GM18868 (cell line): Measurements from ENCODE around the gene FGD3.
A peak's percentile ranks its signal among the peaks of the same experiment; 100 is the strongest.

Experiments
- ATAC-seq: cut with Tn5 transposase; IDR thresholded peaks from one replicate; pipeline ENCODE4 v1.9.1; 2021; ENCODE audit warnings: mild to moderate bottlenecking, moderate library complexity; ENCODE audit not compliant: unreplicated experiment

Gene FGD3

DNA sequence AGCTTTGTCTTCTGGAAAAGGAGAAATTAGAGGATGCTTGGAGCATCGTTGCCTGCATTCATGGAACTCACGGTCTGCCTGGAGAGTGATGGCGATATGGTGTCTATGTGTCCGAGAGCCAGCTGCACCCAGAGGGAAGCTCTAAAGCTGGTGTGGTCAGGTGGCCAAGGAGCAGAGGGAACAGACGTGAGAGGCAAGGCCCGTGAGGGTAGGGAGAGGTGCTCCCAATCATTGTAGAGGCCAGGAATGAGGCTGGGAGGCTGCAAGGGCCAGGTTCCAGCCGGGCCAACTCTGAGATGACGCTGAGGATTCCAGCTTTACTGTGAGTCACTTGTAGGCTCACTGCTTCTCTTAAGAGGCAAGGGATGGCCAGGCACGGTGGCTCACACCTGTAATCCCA, 7.6 kb downstream of the FGD3 start:
- ATAC-seq, result no peak

DNA sequence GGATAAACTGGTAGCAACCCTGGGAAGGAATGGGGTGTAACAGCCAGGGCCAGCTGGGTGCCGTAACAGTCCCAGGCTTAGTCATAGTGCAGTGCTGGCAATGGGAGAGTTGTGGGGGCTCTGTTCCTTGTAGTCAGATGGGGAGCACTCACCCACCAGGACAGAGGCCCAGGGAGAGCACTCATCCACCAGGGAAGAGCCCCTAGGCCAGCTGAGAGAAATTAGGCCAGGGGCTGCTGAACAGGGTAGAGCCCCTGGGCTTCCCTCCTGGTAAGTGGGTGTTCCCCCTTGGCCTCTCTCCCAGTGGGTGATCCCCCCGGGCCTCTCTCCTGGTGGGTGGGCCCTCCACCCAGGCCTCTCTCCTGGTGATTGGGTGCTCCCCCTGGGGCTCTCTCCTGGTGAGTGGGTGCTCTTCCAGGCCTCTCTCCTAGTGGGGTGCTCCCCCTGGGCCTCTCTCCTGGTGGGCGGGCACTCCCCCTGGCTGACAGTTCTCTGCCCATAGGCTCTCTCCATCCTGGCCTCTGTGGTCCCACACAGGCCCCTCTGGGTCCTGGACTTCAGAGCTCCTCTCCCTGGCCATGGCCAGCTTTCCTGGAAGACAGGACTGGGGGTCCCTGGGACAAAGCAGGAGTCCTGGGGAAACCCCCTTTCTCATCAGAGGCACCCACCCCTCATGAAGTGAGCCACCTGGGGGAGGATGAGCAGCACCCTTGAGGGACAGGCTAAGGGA, 13.4 kb downstream of the FGD3 start:
- ATAC-seq, result no peak

DNA sequence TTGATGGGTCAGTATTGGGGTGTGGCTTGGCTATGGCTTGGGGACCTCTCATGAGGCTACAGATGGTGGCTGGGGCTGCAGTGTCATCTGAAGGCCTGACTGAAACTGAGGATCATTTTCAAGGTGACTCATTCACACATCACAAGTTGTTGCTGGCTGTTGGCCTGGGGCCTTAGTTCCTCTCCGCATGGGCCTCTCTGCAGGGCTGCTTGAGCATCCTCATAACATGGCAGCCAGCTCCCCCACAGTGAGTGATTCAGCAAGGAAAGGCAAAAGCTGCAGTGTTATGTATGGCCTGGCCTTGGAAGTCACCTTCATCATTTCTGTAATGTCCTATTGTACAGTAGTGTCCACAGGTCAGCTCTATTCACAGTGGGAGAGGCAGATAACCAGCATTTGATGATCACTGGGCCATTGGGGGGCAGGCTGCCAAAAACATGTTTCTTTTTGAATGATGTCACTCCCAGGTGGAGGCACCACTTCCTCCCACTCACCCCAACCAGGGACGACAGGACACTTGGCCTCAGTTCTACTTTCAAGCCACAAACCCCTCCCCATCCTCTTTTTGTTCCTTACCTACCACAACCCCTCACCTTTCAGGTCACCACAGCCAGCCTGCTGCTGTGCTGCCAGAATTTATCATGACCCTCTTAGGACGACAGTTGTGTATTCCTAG, 14.4 kb downstream of the FGD3 start:
- ATAC-seq, result no peak

DNA sequence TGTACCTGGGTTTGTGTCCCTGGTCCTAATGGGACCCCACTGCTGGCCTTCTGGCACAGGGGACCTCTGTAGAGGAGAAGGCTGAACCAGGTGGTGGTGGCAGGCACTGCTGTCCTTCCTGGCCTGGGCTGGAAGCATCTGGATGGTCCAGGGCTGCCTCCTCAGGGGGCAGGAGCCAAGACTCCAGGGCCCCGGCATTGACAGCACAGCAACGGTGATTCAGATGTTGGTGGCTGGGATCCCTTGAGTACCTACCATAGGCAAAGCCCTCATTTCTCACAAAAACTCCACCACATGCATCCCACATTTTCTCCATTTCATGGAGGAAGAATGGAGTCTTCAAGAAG, 15.0 kb downstream of the FGD3 start:
- ATAC-seq, result no peak

DNA sequence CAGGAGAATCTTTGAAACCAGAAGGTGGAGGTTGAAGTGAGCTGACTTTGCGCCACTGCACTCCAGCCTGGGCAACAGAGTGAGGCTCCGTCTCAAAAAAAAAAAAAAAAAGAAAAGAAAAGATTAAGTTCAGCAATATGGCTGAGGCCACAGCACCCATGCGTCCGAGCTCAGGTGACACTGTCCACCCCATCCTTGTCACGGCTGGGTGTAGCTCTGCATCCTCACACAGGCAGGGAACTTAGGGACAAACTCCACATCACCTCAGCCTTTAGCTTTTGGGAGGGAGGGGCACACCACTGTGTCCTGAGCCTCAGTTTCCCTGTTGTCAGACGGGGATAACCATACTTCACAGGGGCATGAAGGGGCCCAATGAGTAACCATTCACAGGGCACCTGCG, 15.5 kb downstream of the FGD3 start:
- no peak for ATAC-seq

DNA sequence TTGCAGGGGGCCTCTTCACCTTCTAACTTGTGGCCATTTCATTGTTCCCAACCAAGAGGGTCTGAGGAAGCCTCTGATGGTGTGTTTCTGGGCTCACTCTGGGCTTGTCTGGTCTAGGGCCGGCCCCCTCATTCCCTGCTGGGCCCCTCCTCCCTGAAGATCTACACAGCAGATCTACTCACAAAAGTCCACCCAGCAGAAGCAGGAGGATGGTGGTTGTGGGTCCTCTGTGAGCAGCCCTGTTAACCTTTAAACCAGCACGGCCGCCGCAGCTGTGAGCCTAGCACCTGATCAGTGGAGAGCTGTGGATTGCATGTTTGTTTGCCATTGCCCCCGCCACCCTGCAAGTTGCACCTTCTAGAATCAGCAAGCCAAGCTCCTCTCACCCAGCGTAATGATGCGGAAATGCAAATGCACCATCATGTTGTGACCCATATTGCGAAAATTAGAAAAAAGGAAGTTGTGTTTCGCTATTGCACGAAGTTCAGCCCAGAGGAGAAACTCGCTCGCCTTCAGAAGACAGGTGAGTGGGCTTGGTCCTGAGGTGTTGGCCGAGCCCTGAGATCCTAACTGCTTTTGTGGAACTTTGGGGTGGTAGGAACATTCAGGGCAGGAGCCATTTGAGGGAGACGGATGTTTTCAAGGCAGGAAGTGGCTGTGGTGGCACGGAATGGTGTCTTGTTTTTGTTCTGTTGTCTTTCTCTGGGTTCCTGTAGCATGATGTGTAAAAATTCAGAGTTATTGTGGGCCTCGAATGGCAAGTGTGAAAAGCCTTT, 16.7 kb downstream of the FGD3 start:
- peak; percentile 78 for ATAC-seq

DNA sequence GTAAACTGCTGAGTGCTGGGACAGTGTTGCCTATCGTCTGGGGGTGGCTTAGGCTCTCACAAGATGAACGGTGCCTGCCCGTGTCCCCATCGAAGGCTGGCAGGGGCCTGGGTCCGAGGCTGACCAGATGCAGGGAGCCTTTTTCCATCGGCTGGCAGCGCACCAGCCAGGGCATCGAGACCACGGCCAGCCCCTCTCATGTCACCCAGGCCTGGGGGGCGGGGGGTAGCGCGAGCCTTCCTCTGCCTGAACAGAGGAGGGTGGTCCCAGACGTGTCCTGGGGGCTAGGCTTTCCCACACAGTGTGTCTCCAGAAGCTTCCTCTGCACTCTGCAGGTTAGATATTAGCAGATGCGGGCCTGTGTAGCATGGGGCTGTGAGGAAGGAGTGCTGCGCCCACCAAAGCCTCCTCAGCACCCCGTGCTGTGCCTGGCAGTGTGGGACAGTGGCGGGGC, 17.3 kb downstream of the FGD3 start:
- peak; percentile 7 for ATAC-seq

DNA sequence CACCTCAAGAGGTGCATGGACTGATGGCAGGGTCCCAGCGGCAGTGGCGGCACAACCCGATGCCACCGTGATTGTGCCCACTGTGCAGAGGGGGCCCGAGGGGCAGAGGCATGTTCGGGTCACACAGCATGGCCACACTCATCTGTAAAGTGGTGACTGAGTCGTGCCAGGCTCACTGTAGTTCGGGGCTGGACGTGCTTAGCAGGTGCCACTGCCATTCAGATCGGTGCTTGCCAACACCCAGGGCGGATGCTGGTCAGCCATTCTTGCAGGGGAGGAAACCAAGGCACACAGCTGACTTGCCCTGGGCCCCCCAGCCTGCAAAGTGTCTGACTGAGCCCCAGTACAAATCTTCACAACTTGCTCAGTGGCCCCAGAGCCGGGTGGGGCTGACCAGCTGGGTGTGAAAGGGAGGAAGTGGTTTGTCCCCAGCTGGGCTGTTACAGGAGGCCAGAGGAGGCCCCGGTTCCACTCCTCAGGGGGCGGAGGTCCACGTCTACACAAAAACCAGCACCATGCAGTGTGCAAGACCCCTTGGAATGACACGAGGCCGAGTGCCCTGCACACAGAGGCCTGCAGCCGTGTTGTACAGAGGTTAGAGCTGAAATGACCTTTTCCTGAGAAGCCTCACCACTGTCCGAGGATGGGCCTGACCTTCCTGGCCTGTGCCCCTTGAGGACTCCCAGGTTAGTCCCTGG, 17.9 kb downstream of the FGD3 start:
- ATAC-seq, result no peak

DNA sequence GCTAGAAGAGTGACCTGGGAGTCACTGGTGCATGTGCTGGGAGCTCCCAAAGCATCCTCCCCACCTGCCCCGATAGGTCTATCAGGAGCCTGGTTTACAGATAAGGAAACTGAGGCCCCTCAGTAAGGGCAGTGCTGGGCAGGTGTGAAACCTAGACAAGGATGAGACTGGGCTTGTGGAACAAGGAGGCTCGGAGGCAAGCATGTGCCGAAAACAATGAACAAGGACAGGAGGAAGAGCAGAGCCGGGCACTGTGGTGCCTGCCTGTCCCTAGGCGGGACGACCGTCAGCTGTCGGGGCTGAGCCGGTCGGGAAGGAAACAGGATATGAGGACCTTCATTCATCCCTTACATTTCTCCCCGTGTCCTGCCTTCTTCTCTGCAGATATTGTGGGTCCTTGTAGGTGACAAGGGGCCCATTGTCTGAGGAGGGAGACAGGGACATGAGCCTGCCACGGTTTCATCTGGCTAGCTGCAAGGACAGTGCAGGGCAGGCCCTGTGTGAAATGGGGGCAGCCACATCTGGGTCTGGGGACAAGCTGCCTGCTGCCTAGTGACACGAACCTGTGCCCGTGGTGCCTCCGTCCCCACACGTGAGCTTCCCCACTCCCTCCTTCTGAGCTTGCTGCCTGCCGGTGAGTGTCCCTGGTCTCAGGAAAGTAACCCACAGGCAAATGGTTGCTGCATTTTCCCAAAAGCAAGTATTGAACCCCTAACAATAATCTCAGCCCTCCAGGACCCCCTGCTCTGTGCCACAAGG, 18.6 kb downstream of the FGD3 start:
- ATAC-seq, result no peak

DNA sequence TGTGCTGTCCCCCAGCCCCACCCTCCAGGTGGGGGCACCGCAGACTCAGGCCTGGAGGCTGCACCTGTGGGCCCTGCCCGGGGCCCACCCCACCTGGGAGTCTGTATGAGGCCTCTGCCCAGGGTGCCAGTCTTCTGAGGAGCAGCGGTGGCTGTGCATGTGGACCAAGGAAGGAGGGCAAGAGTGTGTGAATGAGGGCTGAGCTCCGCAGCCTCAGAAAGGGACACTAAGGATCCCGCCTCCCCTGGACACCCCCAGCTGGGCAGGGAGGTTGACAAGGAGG, 19.1 kb downstream of the FGD3 start:
- ATAC-seq, result no peak

DNA sequence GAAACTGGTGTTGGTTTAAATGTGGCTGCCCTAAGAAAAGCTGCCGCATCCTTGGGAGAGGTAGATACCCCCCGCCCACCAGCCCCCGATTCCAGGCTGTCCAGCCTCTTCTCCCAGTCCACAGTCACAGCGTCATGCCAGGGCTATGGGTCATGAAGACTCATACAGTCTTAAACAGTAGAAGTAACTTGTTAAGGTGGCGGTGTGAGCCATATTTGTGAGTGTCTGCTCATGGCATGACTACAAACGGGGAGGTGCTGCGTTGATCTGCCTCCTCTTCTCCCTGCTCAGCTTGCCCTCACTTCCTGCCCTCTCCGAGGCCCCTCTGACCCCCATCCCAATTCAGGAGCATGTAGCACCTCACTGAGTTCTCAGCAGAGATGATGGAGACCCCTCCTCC, 20.8 kb downstream of the FGD3 start:
- no peak for ATAC-seq

DNA sequence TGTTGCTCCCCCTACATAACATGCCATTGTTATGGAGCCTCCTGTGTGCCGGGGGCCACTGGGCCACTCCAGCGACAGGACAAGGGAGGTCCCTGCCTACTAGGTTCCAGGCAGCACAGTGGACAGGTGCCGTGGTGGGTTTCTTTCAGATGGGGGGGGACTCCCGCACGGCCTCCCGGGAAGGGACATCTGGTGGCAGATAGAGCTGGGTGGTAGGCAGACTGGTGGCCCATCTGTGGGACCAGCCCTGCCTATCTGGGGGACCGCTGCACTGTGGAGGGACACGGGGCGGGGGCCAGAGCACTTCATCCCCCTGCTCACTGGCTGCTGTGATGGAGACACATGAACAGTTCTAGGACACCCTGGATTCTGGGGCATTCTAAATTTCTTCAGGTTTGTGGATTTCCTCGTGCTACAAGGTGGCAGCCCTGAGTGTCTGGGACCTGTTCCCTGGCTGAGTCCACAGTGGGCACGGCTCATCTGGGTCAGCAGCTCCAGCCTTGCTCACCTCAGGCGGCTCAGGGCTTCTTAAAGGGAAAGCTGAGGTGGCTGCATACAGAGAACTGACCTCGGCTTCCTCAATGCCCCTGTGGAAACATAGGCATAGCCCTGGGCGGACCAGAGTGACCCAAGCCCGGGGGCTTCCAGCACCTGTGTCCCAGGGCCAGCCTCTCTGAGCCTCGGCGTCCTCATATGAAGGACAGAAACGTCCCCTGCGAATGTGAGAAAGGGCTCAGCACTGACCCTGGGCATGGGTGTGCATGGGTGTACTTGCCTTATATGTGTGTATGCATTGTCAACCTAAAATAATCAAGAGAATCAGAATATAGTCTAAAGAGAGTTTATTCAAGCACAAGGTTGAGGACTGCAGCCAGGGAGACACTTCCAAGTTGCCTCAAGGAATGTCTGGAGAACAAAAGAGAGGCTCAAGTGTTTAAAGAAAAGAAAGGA, 22.5 kb downstream of the FGD3 start:
- no peak for ATAC-seq

DNA sequence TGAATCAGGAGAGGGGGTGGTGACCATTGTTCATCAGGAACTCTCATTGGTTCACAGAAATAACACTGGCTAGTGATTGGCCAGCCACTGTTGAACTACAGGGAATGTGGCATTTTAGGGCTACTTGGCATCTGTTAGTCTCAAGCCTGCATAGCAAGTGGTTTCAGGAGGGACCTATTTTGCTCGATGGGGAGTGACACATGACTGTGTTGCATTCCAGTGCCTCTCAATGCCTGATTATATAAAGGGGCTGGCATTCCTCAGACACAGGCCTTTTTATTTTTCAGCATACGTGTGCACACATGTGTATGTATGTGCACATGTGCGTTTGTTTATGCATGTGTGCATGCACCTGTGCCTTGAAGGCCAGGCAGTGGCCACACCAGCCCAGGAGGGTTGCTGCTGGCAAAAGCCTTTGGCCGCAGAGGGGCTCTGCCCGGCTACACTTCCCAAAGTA, 23.2 kb downstream of the FGD3 start:
- ATAC-seq, result no peak

DNA sequence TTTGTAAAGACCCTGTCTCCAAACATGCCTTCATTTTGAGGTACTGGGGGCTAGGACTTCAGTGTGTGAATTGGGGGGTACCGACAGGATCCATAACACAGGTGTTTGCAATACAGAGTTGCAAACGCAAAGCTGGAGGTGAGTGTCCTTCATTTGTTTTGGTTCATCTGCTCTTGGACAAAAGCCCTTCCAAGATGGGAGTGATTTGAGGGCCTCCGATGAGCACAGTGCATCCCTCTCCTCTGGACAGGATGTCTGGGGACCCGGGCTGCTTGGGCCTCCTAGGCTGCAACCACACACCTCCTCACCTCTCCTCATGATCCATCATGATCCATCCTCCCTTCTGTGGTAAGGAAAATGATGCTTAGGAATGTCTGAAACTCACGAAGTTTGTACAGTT, 23.8 kb downstream of the FGD3 start:
- no peak for ATAC-seq

DNA sequence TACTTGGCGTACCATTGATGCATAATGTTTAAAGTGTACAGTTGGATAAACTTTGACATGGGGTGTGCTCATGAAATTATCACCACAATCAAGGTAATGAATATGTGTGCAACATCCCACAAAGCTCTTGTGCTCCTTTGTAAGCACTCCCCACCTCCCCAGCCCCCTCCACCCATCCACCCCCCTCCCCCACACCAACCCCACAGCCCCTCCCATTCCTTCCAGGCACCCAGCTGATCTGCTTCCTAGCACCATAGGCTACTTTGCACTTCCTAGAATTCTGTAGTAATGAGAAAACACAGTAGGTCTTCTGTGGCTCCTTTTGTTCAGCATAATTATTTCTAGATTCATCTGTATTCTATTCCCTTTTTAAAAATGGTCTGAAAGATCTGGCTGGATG, 24.5 kb downstream of the FGD3 start:
- no peak for ATAC-seq

DNA sequence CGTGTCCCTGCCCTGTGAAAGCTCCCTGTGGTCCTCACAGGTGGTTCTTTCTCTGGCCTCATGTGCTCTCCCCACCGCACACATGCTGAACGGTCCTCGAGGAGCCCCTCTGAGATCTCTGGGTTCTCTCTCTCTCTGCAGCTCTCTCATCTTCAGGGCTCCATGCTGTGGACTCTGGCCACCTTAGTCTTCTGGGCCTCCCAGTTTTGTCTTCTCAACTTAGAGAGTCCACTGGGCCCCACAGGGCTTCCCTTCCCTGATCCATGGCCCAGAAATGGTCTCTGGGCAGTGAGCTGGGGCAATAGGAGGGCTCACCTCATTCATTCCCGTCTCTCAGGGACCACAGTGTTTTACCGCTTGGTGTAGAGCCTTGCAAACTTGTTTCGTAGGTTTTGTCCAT, 26.4 kb downstream of the FGD3 start:
- no peak for ATAC-seq

DNA sequence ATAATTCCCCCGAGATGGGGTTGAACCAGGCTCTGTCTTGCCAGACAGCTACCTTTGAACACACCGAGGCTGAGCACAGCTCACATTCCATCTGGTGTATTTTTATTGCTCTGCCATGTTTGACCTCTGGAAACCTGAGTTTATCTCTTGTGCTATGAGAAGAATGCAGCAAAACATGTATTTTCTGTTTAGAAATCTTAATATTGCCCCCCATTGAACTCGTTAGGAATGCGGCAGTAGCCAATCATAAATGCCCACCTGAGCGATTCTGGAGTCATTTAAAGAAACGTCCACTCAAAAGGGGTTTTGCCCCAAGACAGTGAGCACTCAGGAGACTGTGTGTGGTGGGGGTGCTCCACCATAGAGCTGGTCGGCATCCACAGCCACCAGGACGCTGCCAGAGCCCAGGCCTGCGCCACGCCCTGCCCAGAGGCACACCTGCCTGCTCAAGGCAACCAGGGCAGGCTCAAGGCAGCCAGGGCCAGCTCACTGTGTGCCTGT, 26.9 kb downstream of the FGD3 start:
- ATAC-seq, result no peak

DNA sequence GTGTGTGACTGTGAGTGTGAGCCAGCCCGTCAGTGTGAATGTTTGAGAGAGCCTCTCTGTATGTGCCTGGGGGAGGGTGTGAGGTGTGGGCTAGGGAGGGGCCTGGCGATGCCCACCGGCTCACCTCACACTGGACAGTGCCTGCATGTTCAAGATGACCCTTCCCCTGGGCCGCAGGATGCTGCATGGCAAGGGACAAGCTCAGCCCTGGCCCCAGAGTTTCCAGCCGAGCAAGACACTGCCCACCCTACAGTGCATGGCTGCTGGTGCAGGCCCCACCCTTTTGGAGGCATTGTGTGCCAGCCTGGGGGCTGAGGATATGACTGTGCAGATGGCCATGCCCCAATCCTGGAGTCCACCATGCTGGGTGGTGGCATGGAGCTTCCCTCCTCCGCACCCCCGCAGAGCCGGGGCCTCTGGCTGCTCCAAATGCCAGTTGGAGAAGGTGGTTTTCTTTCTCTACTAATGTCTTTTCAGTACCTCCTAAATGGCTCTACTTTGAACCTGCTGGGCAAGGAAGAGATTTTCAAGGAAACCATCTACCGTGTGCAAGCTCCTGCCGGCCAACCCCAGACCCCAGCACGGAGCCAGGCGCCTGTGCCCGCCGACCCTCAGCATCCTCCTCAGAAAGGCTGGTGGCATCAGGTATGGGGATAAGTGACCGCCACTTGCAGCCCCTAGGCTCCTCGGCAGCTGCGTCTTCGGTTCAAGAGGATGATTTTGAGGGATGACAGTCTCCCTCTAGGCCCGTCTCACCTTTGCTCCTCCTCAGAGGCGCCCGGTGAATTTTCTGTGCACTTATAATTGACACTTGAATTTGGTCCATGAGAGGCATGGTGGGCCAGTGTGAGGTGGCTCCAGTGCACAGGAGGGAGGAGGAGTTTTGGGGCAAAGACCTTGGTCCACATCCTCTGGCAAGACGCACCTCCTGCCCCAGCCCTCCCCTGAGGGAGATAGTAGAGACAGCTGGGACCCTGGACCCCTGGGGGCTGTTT, 27.7 kb downstream of the FGD3 start:
- no peak for ATAC-seq
